ENCODE data around the gene DYSF. TPM values are rescaled to one million over a fixed set of nuclear protein-coding genes. Genes with fewer than 3 reads are reported as not detected.

Gene DYSF
- total and polyA plus RNA-seq, 2 donors (not counting 3 experiments of a cell fraction or from before 2014, with no cell fraction given) = 50.9 to 152 TPM

- DNase-seq (ENCODE audit: low read depth, low spot score) (no peak), FAIRE-seq (peak; percentile 59)
- no peak overlapping the region for H3K4me2 ChIP-seq (ENCODE audit: insufficient read depth, low read length)
- no peaks in the 10 kb centered on the region for H3K27me3 ChIP-seq (ENCODE audit: control insufficient read depth in 2 of 2, insufficient read depth in 2 of 2, low read length in 2 of 2)
- dilution Hi-C loops (cut with MboI; ENCODE audit: extremely low pct_ligation_motif_present, low sequenced_read_pairs) (no loop called here), intact Hi-C loops (cut with micrococcal nuclease) (no loop called here)
- TF ChIP-seq EZH2 (IDR thresholded peaks at IDR 0.05; ENCODE audit: borderline replicate concordance, low read depth, low read length, severe bottlenecking) (no peak), POLR2A (IDR thresholded peaks at IDR 0.05; ENCODE audit: low read depth, low read length) (no peak), MYC (IDR thresholded peaks at IDR 0.05; ENCODE audit: low read depth, low read length) (no peak), CTCF (IDR thresholded peaks at IDR 0.05; ENCODE audit: extremely low read depth in 1 of 2, insufficient read depth in 1 of 2, low read depth in 1 of 2, low read length in 2 of 2) (no peak), FOS (IDR thresholded peaks at IDR 0.05; ENCODE audit: borderline replicate concordance, insufficient read depth, low read length) (no peak)
- H3K9me1 ChIP-seq (replicated peaks; ENCODE audit: control insufficient read depth, extremely low read depth, insufficient read depth, low read length) = no peaks in the 10 kb centered on the region
- ChIA-PET POLR2A (no interaction called here), CTCF (interaction anchor here (1.0 kb wide), 1 partner anchor 10 kb away, joined by 3 read pairs; no protein-coding TSS in a partner anchor)
- no peak overlapping the region for H3K4me3 ChIP-seq (replicated peaks in 1 of 3; ENCODE audit: insufficient read depth in 1 of 3, low read depth in 1 of 3, low read length in 3 of 3)
- H4K20me1 ChIP-seq (replicated peaks; ENCODE audit: control insufficient read depth, extremely low read depth, insufficient read depth, low read length) = no peaks in the 10 kb centered on the region
- H3K9ac ChIP-seq (replicated peaks; ENCODE audit: extremely low read depth, insufficient read depth, low read length) = no peak overlapping the region
- no peak overlapping the region for H2AFZ ChIP-seq (ENCODE audit: low read depth, low read length)
- H3K4me1 ChIP-seq (ENCODE audit: control insufficient read depth, extremely low read depth, insufficient read depth, low read length) = no peaks in the 10 kb centered on the region
- peaks cover 0 to 18% of the 10 kb centered on the region in 2 experiments for H3K36me3 ChIP-seq (ENCODE audit: control insufficient read depth in 2 of 2, extremely low read depth in 1 of 2, insufficient read depth in 2 of 2, low read length in 2 of 2)
- no peaks in the 10 kb centered on the region for H3K9me3 ChIP-seq (replicated peaks; ENCODE audit: control insufficient read depth, insufficient read depth, low read length)
- BruUV-seq (replicated peaks) = no TSS peak
- H3K27ac ChIP-seq (ENCODE audit: insufficient read depth, low read depth, low read length) = no peak overlapping the region
- no peaks in the 10 kb centered on the region for H3K79me2 ChIP-seq (ENCODE audit: control insufficient read depth, insufficient read depth, low read length)
Measured at GRCh38 chr2:71640489-71640888, 187.1 kb downstream of the DYSF start.

GRCh38 chr2:71643674-71644357 is 190.5 kb downstream of the DYSF start:
- TF ChIP-seq POLR2A (IDR thresholded peaks at IDR 0.05; ENCODE audit: low read depth, low read length) (no peak), CTCF (IDR thresholded peaks at IDR 0.05; ENCODE audit: extremely low read depth in 1 of 2, insufficient read depth in 1 of 2, low read depth in 1 of 2, low read length in 2 of 2) (no peak), GATA2 (IDR thresholded peaks at IDR 0.05; ENCODE audit: insufficient read depth, insufficient read length, low read depth, low read length) (no peak), FOS (IDR thresholded peaks at IDR 0.05; ENCODE audit: borderline replicate concordance, insufficient read depth, low read length) (no peak), MYC (IDR thresholded peaks at IDR 0.05; ENCODE audit: low read depth, low read length) (no peak), EZH2 (IDR thresholded peaks at IDR 0.05; ENCODE audit: borderline replicate concordance, low read depth, low read length, severe bottlenecking) (no peak), JUN (IDR thresholded peaks at IDR 0.05; ENCODE audit: borderline replicate concordance, insufficient read depth, insufficient read length, low read depth) (no peak), MAX (IDR thresholded peaks at IDR 0.05; ENCODE audit: insufficient read depth, insufficient read length) (no peak), POLR2AphosphoS5 (IDR thresholded peaks at IDR 0.05; ENCODE audit: insufficient read depth, low read depth, low read length) (no peak)
- no TSS peak for BruUV-seq (replicated peaks)
- no peaks in the 10 kb centered on the region for H3K4me1 ChIP-seq (ENCODE audit: control insufficient read depth, extremely low read depth, insufficient read depth, low read length)
- H3K4me3 ChIP-seq (replicated peaks in 1 of 3; ENCODE audit: insufficient read depth in 1 of 3, low read depth in 1 of 3, low read length in 3 of 3) = no peak overlapping the region
- ChIA-PET CTCF (interaction anchor here (0.7 kb wide), 1 partner anchor 345 kb away, joined by 3 read pairs; no protein-coding TSS in a partner anchor), POLR2A (no interaction called here)
- DNase-seq (ENCODE audit: low read depth, low spot score) (no peak), FAIRE-seq (no peak)
- intact Hi-C loops (cut with micrococcal nuclease) = no loop called here
- no peak overlapping the region for H3K27ac ChIP-seq (ENCODE audit: insufficient read depth, low read depth, low read length)
- peaks cover 0 to 18% of the 10 kb centered on the region in 2 experiments for H3K36me3 ChIP-seq (ENCODE audit: control insufficient read depth in 2 of 2, extremely low read depth in 1 of 2, insufficient read depth in 2 of 2, low read length in 2 of 2)
- no peaks in the 10 kb centered on the region for H4K20me1 ChIP-seq (replicated peaks; ENCODE audit: control insufficient read depth, extremely low read depth, insufficient read depth, low read length)
- no peaks in the 10 kb centered on the region for H3K27me3 ChIP-seq (ENCODE audit: control insufficient read depth in 2 of 2, insufficient read depth in 2 of 2, low read length in 2 of 2)
- H3K9me3 ChIP-seq (replicated peaks; ENCODE audit: control insufficient read depth, insufficient read depth, low read length) = no peaks in the 10 kb centered on the region
- H2AFZ ChIP-seq (ENCODE audit: low read depth, low read length) = no peak overlapping the region
- H3K79me2 ChIP-seq (ENCODE audit: control insufficient read depth, insufficient read depth, low read length) = no peaks in the 10 kb centered on the region
- dilution Hi-C loops (cut with MboI; ENCODE audit: extremely low pct_ligation_motif_present, low sequenced_read_pairs) = no loop called here
- H3K4me2 ChIP-seq (ENCODE audit: insufficient read depth, low read length) = no peak overlapping the region
- no peak overlapping the region for H3K9ac ChIP-seq (replicated peaks; ENCODE audit: extremely low read depth, insufficient read depth, low read length)
- H3K9me1 ChIP-seq (replicated peaks; ENCODE audit: control insufficient read depth, extremely low read depth, insufficient read depth, low read length) = no peaks in the 10 kb centered on the region

Data from endothelial cell of umbilical vein (primary cell).